ENCODE results near the gene BAAT.

BAAT gene

GRCh38 chr9:101369286-101369685 is 15.5 kb downstream of the BAAT start:
- H3K4me3 ChIP-seq (ENCODE audit: low read length in 2 of 2) = no peak overlapping the region
- H3K18ac ChIP-seq (ENCODE audit: low read length) = no peak overlapping the region
- H3K27ac ChIP-seq (replicated peaks; ENCODE audit: low read length) = no peak overlapping the region
- H4K91ac ChIP-seq (ENCODE audit: low read depth, low read length, poor library complexity) = no peak overlapping the region
- H3K23ac ChIP-seq (ENCODE audit: low read depth, low read length, poor library complexity) = no peak overlapping the region
- no peaks in the 10 kb centered on the region for H3K36me3 ChIP-seq (replicated peaks in 1 of 2; ENCODE audit: control insufficient read depth in 2 of 2, insufficient read depth in 2 of 2, low read length in 2 of 2)
- H2BK120ac ChIP-seq (ENCODE audit: low read depth, low read length) = no peak overlapping the region
- no peak overlapping the region for H4K8ac ChIP-seq (ENCODE audit: low read depth, low read length)
- no peak overlapping the region for H2BK15ac ChIP-seq (ENCODE audit: low read length)
- no peak overlapping the region for H2AK5ac ChIP-seq (ENCODE audit: low read depth, low read length)
- no peak overlapping the region for H3K4me2 ChIP-seq (ENCODE audit: insufficient read depth, low read length, poor library complexity, severe bottlenecking)
- no peak overlapping the region for H3K14ac ChIP-seq (ENCODE audit: low read length)
- peaks cover 0 to 6% of the 10 kb centered on the region in 2 donors for H3K4me1 ChIP-seq (ENCODE audit: control insufficient read depth in 2 of 2, insufficient read depth in 1 of 2, low read depth in 1 of 2, low read length in 2 of 2)
- DNase-seq (ENCODE audit: low spot score) = no peak
- H3K9me3 ChIP-seq (replicated peaks in 1 of 2; ENCODE audit: control insufficient read depth in 2 of 2, insufficient read depth in 1 of 2, low read depth in 1 of 2, low read length in 2 of 2) = no peaks in the 10 kb centered on the region
- no peak overlapping the region for H3K4ac ChIP-seq (ENCODE audit: low read length)
- no peak overlapping the region for H2AFZ ChIP-seq (ENCODE audit: low read length)
- H3K9ac ChIP-seq (ENCODE audit: low read depth, low read length, poor library complexity) = no peak overlapping the region
- H2BK12ac ChIP-seq (ENCODE audit: low read length) = no peak overlapping the region
- H2BK5ac ChIP-seq (ENCODE audit: low read length) = no peak overlapping the region
- no peaks in the 10 kb centered on the region for H3K27me3 ChIP-seq (ENCODE audit: control insufficient read depth in 3 of 3, insufficient read depth in 3 of 3, low read depth in 1 of 3, low read length in 3 of 3)
- no peaks in the 10 kb centered on the region for H3K79me1 ChIP-seq (ENCODE audit: low read depth, low read length)
- WGBS, 2 donors (ENCODE audit: extremely low coverage in 2 of 2, insufficient read length in 2 of 2, insufficient replicate concordance in 1 of 2) = no CpG with 5 or more reads among the region's 2 CpGs

GRCh38 chr9:101367323-101367722 is 17.5 kb downstream of the BAAT start:
- no peak overlapping the region for H2AFZ ChIP-seq (ENCODE audit: low read length)
- no peaks in the 10 kb centered on the region for H3K79me1 ChIP-seq (ENCODE audit: low read depth, low read length)
- WGBS, 2 donors (ENCODE audit: extremely low coverage in 2 of 2, insufficient read length in 2 of 2, insufficient replicate concordance in 1 of 2) = no CpG with 5 or more reads among the region's 3 CpGs
- peaks cover 0 to 3% of the 10 kb centered on the region in 2 donors for H3K4me1 ChIP-seq (ENCODE audit: control insufficient read depth in 2 of 2, insufficient read depth in 1 of 2, low read depth in 1 of 2, low read length in 2 of 2)
- H3K4me2 ChIP-seq (ENCODE audit: insufficient read depth, low read length, poor library complexity, severe bottlenecking) = no peak overlapping the region
- H3K27me3 ChIP-seq (ENCODE audit: control insufficient read depth in 3 of 3, insufficient read depth in 3 of 3, low read depth in 1 of 3, low read length in 3 of 3) = no peaks in the 10 kb centered on the region
- no peak overlapping the region for H2BK5ac ChIP-seq (ENCODE audit: low read length)
- no peak overlapping the region for H2AK5ac ChIP-seq (ENCODE audit: low read depth, low read length)
- no peak overlapping the region for H3K4ac ChIP-seq (ENCODE audit: low read length)
- DNase-seq (ENCODE audit: low spot score) = no peak
- no peak overlapping the region for H2BK120ac ChIP-seq (ENCODE audit: low read depth, low read length)
- no peak overlapping the region for H2BK15ac ChIP-seq (ENCODE audit: low read length)
- no peak overlapping the region for H3K14ac ChIP-seq (ENCODE audit: low read length)
- no peak overlapping the region for H3K23ac ChIP-seq (ENCODE audit: low read depth, low read length, poor library complexity)
- no peak overlapping the region for H4K8ac ChIP-seq (ENCODE audit: low read depth, low read length)
- H4K91ac ChIP-seq (ENCODE audit: low read depth, low read length, poor library complexity) = no peak overlapping the region
- H3K36me3 ChIP-seq (replicated peaks in 1 of 2; ENCODE audit: control insufficient read depth in 2 of 2, insufficient read depth in 2 of 2, low read length in 2 of 2) = no peaks in the 10 kb centered on the region
- H3K9ac ChIP-seq (ENCODE audit: low read depth, low read length, poor library complexity) = no peak overlapping the region
- H3K4me3 ChIP-seq (ENCODE audit: low read length in 2 of 2) = no peak overlapping the region
- H3K18ac ChIP-seq (ENCODE audit: low read length) = no peak overlapping the region
- H2BK12ac ChIP-seq (ENCODE audit: low read length) = no peak overlapping the region
- no peaks in the 10 kb centered on the region for H3K9me3 ChIP-seq (replicated peaks in 1 of 2; ENCODE audit: control insufficient read depth in 2 of 2, insufficient read depth in 1 of 2, low read depth in 1 of 2, low read length in 2 of 2)
- H3K27ac ChIP-seq (replicated peaks; ENCODE audit: low read length) = no peak overlapping the region

- H2AK5ac ChIP-seq (ENCODE audit: low read depth, low read length) = no peak overlapping the region
- no peaks in the 10 kb centered on the region for H3K36me3 ChIP-seq (replicated peaks in 1 of 2; ENCODE audit: control insufficient read depth in 2 of 2, insufficient read depth in 2 of 2, low read length in 2 of 2)
- H2BK120ac ChIP-seq (ENCODE audit: low read depth, low read length) = no peak overlapping the region
- no peaks in the 10 kb centered on the region for H3K27me3 ChIP-seq (ENCODE audit: control insufficient read depth in 3 of 3, insufficient read depth in 3 of 3, low read depth in 1 of 3, low read length in 3 of 3)
- no peaks in the 10 kb centered on the region for H3K79me1 ChIP-seq (ENCODE audit: low read depth, low read length)
- no CpG with 5 or more reads among the region's 5 CpGs for WGBS, 2 donors (ENCODE audit: extremely low coverage in 2 of 2, insufficient read length in 2 of 2, insufficient replicate concordance in 1 of 2)
- H4K91ac ChIP-seq (ENCODE audit: low read depth, low read length, poor library complexity) = no peak overlapping the region
- no peak overlapping the region for H3K23ac ChIP-seq (ENCODE audit: low read depth, low read length, poor library complexity)
- no peaks in the 10 kb centered on the region for H3K9me3 ChIP-seq (replicated peaks in 1 of 2; ENCODE audit: control insufficient read depth in 2 of 2, insufficient read depth in 1 of 2, low read depth in 1 of 2, low read length in 2 of 2)
- H4K8ac ChIP-seq (ENCODE audit: low read depth, low read length) = no peak overlapping the region
- H2AFZ ChIP-seq (ENCODE audit: low read length) = no peak overlapping the region
- H2BK15ac ChIP-seq (ENCODE audit: low read length) = no peak overlapping the region
- no peak overlapping the region for H3K14ac ChIP-seq (ENCODE audit: low read length)
- no peak overlapping the region for H2BK12ac ChIP-seq (ENCODE audit: low read length)
- H3K9ac ChIP-seq (ENCODE audit: low read depth, low read length, poor library complexity) = no peak overlapping the region
- H3K4ac ChIP-seq (ENCODE audit: low read length) = no peak overlapping the region
- H3K27ac ChIP-seq (replicated peaks; ENCODE audit: low read length) = no peak overlapping the region
- no peak overlapping the region for H3K4me3 ChIP-seq (ENCODE audit: low read length in 2 of 2)
- DNase-seq (ENCODE audit: low spot score) = no peak
- no peak overlapping the region for H3K4me2 ChIP-seq (ENCODE audit: insufficient read depth, low read length, poor library complexity, severe bottlenecking)
- H2BK5ac ChIP-seq (ENCODE audit: low read length) = no peak overlapping the region
- H3K18ac ChIP-seq (ENCODE audit: low read length) = no peak overlapping the region
- H3K4me1 ChIP-seq (ENCODE audit: control insufficient read depth in 2 of 2, insufficient read depth in 1 of 2, low read depth in 1 of 2, low read length in 2 of 2) = peaks cover 0 to 3% of the 10 kb centered on the region in 2 donors
Measured at GRCh38 chr9:101366038-101366756, 18.6 kb downstream of the BAAT start.

GRCh38 chr9:101365181-101365580 is 19.6 kb downstream of the BAAT start:
- Histone ChIP-seq H3K4me2 (ENCODE audit: insufficient read depth, low read length, poor library complexity, severe bottlenecking) (no peak overlapping the region), H3K27me3 (ENCODE audit: control insufficient read depth in 3 of 3, insufficient read depth in 3 of 3, low read depth in 1 of 3, low read length in 3 of 3) (no peaks in the 10 kb centered on the region), H4K8ac (ENCODE audit: low read depth, low read length) (no peak overlapping the region), H3K4me1 (ENCODE audit: control insufficient read depth in 2 of 2, insufficient read depth in 1 of 2, low read depth in 1 of 2, low read length in 2 of 2) (peaks cover 0 to 3% of the 10 kb centered on the region in 2 donors), H2BK120ac (ENCODE audit: low read depth, low read length) (no peak overlapping the region), H3K9me3 (replicated peaks in 1 of 2; ENCODE audit: control insufficient read depth in 2 of 2, insufficient read depth in 1 of 2, low read depth in 1 of 2, low read length in 2 of 2) (no peaks in the 10 kb centered on the region), H3K79me1 (ENCODE audit: low read depth, low read length) (no peaks in the 10 kb centered on the region), H3K4me3 (ENCODE audit: low read length in 2 of 2) (no peak overlapping the region), H2AFZ (ENCODE audit: low read length) (no peak overlapping the region), H3K27ac (replicated peaks; ENCODE audit: low read length) (no peak overlapping the region), H3K36me3 (replicated peaks in 1 of 2; ENCODE audit: control insufficient read depth in 2 of 2, insufficient read depth in 2 of 2, low read length in 2 of 2) (no peaks in the 10 kb centered on the region), H3K9ac (ENCODE audit: low read depth, low read length, poor library complexity) (no peak overlapping the region), H2BK15ac (ENCODE audit: low read length) (no peak overlapping the region), H3K23ac (ENCODE audit: low read depth, low read length, poor library complexity) (no peak overlapping the region), H3K18ac (ENCODE audit: low read length) (no peak overlapping the region), H3K4ac (ENCODE audit: low read length) (no peak overlapping the region), H2BK5ac (ENCODE audit: low read length) (no peak overlapping the region), H4K91ac (ENCODE audit: low read depth, low read length, poor library complexity) (no peak overlapping the region), H2BK12ac (ENCODE audit: low read length) (no peak overlapping the region), H2AK5ac (ENCODE audit: low read depth, low read length) (no peak overlapping the region), H3K14ac (ENCODE audit: low read length) (no peak overlapping the region)
- DNase-seq (ENCODE audit: low spot score) = no peak
